Endothelial cell of umbilical vein (primary cell): ENCODE results near the gene AK9. TPM values are rescaled to one million over a fixed set of nuclear protein-coding genes. Genes with fewer than 3 reads are reported as not detected.

Source experiments
- BruUV-seq: library from RNA; stranded (reverse); fragments of 400-500 nt; replicated peaks from 2 replicates; lab custom pipeline; 2021; lab: Mats Ljungman, UMichigan
- CTCF ChIA-PET: fragments of 300-600, 350-600 bp; sonication (Branson Sonifier 250); formaldehyde crosslinking; loops from one replicate; lab custom pipeline; 2021; ENCODE audit warnings: antibody characterized with exemption, inconsistent platforms; lab: Charles Lee
- POLR2A ChIA-PET: fragments of 300-600, 350-600 bp; sonication (Branson Sonifier 250); formaldehyde crosslinking; loops from one replicate; lab custom pipeline; 2021; ENCODE audit warnings: antibody characterized with exemption, inconsistent platforms; lab: Charles Lee
- DNase-seq: peaks from one replicate; pipeline ENCODE4 v3.0.0-alpha.2; 2011; ENCODE audit warnings: low read depth, low spot score
- FAIRE-seq: peaks from 2 replicates; lab custom pipeline; 2011; peaks lifted over from hg19 to GRCh38; lab: Jason Lieb, UNC
- H2AFZ ChIP-seq: 2 replicates; pipeline ENCODE4 v1.6.0; 2012; ENCODE audit warnings: low read depth, low read length, control low read depth, inconsistent platforms
- H3K27ac ChIP-seq: 2 replicates; pipeline ENCODE4 v1.5.1; 2011; ENCODE audit warnings: low read depth, mild to moderate bottlenecking, control low read depth, low read length, moderate library complexity; ENCODE audit not compliant: insufficient read depth
- H3K27me3 ChIP-seq, 2 experiments: 2 replicates each; pipeline versions ENCODE4 v1.6.0 to v1.6.1; 2011; ENCODE audit warnings: low read length in 2 of 2, mixed read lengths in 1 of 2; ENCODE audit not compliant: control insufficient read depth in 2 of 2, insufficient read depth in 2 of 2
- H3K36me3 ChIP-seq, 2 experiments: 2 replicates in 1 of 2; 3 replicates in 1 of 2; pipeline ENCODE4 v1.5.1; 2011; ENCODE audit warnings: low read length in 2 of 2, mild to moderate bottlenecking in 1 of 2, moderate library complexity in 1 of 2; ENCODE audit not compliant: control insufficient read depth in 2 of 2, insufficient read depth in 2 of 2; ENCODE audit errors: extremely low read depth in 1 of 2
- H3K4me1 ChIP-seq: 3 replicates; pipeline ENCODE4 v1.5.1; 2011; ENCODE audit warnings: mild to moderate bottlenecking, low read length; ENCODE audit not compliant: control insufficient read depth, insufficient read depth; ENCODE audit errors: extremely low read depth
- H3K4me2 ChIP-seq: 2 replicates; pipeline ENCODE4 v1.6.1; 2011; ENCODE audit warnings: low read length, control low read depth, mixed read lengths; ENCODE audit not compliant: insufficient read depth
- H3K4me3 ChIP-seq, 3 experiments: fragments of 200-600 bp in 1 of 3; sonication (generic), shearing (Covaris generic) in 1 of 3; replicated peaks in 1 of 3; 2 replicates each; pipeline ENCODE4 v1.5.1; 2011 to 2016; ENCODE audit warnings: control low read depth in 3 of 3, low read length in 3 of 3, mild to moderate bottlenecking in 2 of 3, inconsistent platforms in 1 of 3, low read depth in 1 of 3, moderate library complexity in 1 of 3; ENCODE audit not compliant: insufficient read depth in 1 of 3
- H3K79me2 ChIP-seq: 2 replicates; pipeline ENCODE4 v1.6.0; 2012; ENCODE audit warnings: low read length, inconsistent platforms; ENCODE audit not compliant: control insufficient read depth, insufficient read depth
- H3K9ac ChIP-seq: replicated peaks from 2 replicates; pipeline ENCODE3; 2011; ENCODE audit warnings: low read length, control low read depth; ENCODE audit not compliant: insufficient read depth; ENCODE audit errors: extremely low read depth
- H3K9me1 ChIP-seq: replicated peaks from 3 replicates; pipeline ENCODE4 v1.6.0; 2011; ENCODE audit warnings: mild to moderate bottlenecking, low read length; ENCODE audit not compliant: control insufficient read depth, insufficient read depth; ENCODE audit errors: extremely low read depth
- H3K9me3 ChIP-seq: replicated peaks from 2 replicates; pipeline ENCODE4 v1.5.1; 2012; ENCODE audit warnings: low read length, inconsistent platforms; ENCODE audit not compliant: control insufficient read depth, insufficient read depth
- H4K20me1 ChIP-seq: replicated peaks from 2 replicates; pipeline ENCODE3; 2011; ENCODE audit warnings: mild to moderate bottlenecking, low read length; ENCODE audit not compliant: control insufficient read depth, insufficient read depth; ENCODE audit errors: extremely low read depth
- CTCF ChIP-seq, 2 donors: IDR thresholded peaks; 1 replicate in 1 of 2; 2 replicates in 1 of 2; pipeline ENCODE4 v1.5.1; 2011; ENCODE audit warnings: low read length in 2 of 2, mild to moderate bottlenecking in 2 of 2, moderate library complexity in 2 of 2, control low read depth in 1 of 2, inconsistent platforms in 1 of 2, low read depth in 1 of 2; ENCODE audit not compliant: insufficient read depth in 1 of 2; ENCODE audit errors: extremely low read depth in 1 of 2
- EZH2 ChIP-seq: IDR thresholded peaks from 2 replicates; pipeline ENCODE4 v1.6.1; 2012; ENCODE audit warnings: borderline replicate concordance, low read depth, mild to moderate bottlenecking, moderate library complexity, low read length, inconsistent platforms; ENCODE audit not compliant: severe bottlenecking
- FOS ChIP-seq: IDR thresholded peaks from 2 replicates; pipeline ENCODE4 v1.6.1; 2011; ENCODE audit warnings: mild to moderate bottlenecking, low read length, moderate library complexity, borderline replicate concordance; ENCODE audit not compliant: insufficient read depth
- GATA2 ChIP-seq: IDR thresholded peaks from 2 replicates; pipeline ENCODE4 v1.7.0; 2011; ENCODE audit warnings: low read depth, mild to moderate bottlenecking, moderate library complexity, mixed read lengths, low read length; ENCODE audit not compliant: insufficient read length, insufficient read depth
- JUN ChIP-seq: IDR thresholded peaks from 2 replicates; pipeline ENCODE4 v1.6.1; 2011; ENCODE audit warnings: borderline replicate concordance, low read depth; ENCODE audit not compliant: insufficient read length, insufficient read depth
- MYC ChIP-seq: IDR thresholded peaks from one replicate; pipeline ENCODE4 v1.6.1; 2011; ENCODE audit warnings: mild to moderate bottlenecking, low read depth, low read length
- POLR2A ChIP-seq: IDR thresholded peaks from 2 replicates; pipeline ENCODE4 v1.6.1; 2012; ENCODE audit warnings: low read depth, mild to moderate bottlenecking, control low read depth, low read length
- POLR2AphosphoS5 ChIP-seq: IDR thresholded peaks from 2 replicates; pipeline ENCODE4 v1.6.1; 2012; ENCODE audit warnings: low read depth, mild to moderate bottlenecking, control low read depth, low read length, moderate library complexity; ENCODE audit not compliant: insufficient read depth
- dilution Hi-C: fragments of 300-500 bp; cut with MboI; formaldehyde crosslinking; loops from one replicate; pipeline ENCODE4 v1.15.0; 2019; ENCODE audit warnings: low sequenced_read_pairs; ENCODE audit not compliant: extremely low pct_ligation_motif_present
- intact Hi-C: fragments of 100-400 bp; cut with micrococcal nuclease; formaldehyde crosslinking; loops from one replicate; pipeline ENCODE4 v1.10.0; 2022
- polyA plus RNA-seq, 4 experiments: library from polyadenylated mRNA; depleted of rRNA in 3 of 4; stranded (reverse) in 3 of 4; unstranded in 1 of 4; fragments of >200 nt; gene quantifications; 2 replicates each; pipeline versions ENCODE4 v1.2.1 to v1.2.3, GENCODE V29; 2011 to 2012; ENCODE audit warnings: missing spikeins in 1 of 4
- total RNA-seq: library from RNA; stranded (reverse); gene quantifications from 2 replicates; pipeline ENCODE4 v1.2.3, GENCODE V29; 2021
- TF ChIP-seq, protein P1 (sequence below): IDR thresholded peaks from 2 replicates; pipeline ENCODE4 v1.6.1; 2011; ENCODE audit not compliant: insufficient read depth, insufficient read length

The AK9 gene
- total and polyA plus RNA-seq, 2 donors (not counting 3 experiments of a cell fraction or from before 2014, with no cell fraction given): 1.4 to 3.2 TPM

DNA sequence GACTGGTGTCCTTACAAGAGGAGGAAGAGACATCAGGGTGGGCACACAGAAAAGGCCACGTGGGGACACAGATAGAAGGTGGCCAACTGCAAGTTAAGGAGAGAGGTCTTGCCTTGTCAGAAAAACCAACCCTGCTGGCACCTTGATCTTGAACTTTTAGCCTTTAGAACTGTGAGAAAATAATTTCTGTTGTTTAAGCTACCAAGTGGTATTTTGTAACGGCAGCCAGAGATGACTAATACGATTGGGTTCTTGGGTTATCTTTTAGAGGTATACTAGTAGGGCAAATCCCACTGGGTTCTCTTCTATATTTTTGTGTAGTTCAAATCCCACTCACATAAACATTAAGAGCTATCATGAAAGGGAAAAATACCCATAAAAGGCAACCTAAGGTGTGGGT is 176.1 kb downstream of the AK9 start:
- Histone ChIP-seq H3K9me3 (no peaks in the 10 kb centered on the region), H3K27me3 (no peaks in the 10 kb centered on the region), H3K9me1 (no peaks in the 10 kb centered on the region), H3K4me2 (no peak overlapping the region), H3K27ac (no peak overlapping the region), H3K4me1 (no peaks in the 10 kb centered on the region), H3K4me3 (no peak overlapping the region), H4K20me1 (no peaks in the 10 kb centered on the region), H2AFZ (no peak overlapping the region), H3K36me3 (no peaks in the 10 kb centered on the region), H3K9ac (no peak overlapping the region), H3K79me2 (no peaks in the 10 kb centered on the region)
- POLR2A ChIA-PET: no interaction called here
- intact Hi-C loops: no loop called here
- CTCF ChIA-PET: interaction anchor here (1.2 to 1.7 kb wide), 2 partner anchors 19 to 327 kb away, joined by 3 read pairs; no protein-coding TSS in a partner anchor
- DNase-seq (no peak), FAIRE-seq (no peak)
- BruUV-seq: no TSS peak
- dilution Hi-C loops: no loop called here
- TF ChIP-seq CTCF (IDR thresholded peaks at IDR 0.05; ENCODE audit: extremely low read depth in 1 of 2, insufficient read depth in 1 of 2, low read depth in 1 of 2, low read length in 2 of 2): no peak
- TF ChIP-seq JUN: no peak
- TF ChIP-seq POLR2AphosphoS5: no peak
- no peak for TF ChIP-seq FOS
- TF ChIP-seq MYC: no peak
- TF ChIP-seq POLR2A: no peak
- no peak for TF ChIP-seq GATA2
- TF ChIP-seq EZH2: no peak
- TF ChIP-seq, protein P1, sequence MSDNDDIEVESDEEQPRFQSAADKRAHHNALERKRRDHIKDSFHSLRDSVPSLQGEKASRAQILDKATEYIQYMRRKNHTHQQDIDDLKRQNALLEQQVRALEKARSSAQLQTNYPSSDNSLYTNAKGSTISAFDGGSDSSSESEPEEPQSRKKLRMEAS: no peak
